MCF 10A (cell line): ENCODE measurements around the gene ACSS2. TPM values are rescaled to one million over a fixed set of nuclear protein-coding genes. Genes with fewer than 3 reads are reported as not detected.

Experiments used
- BruUV-seq: library from RNA; stranded (reverse); fragments of 400-500 nt; replicated peaks from 2 replicates; lab custom pipeline; 2021; lab: Mats Ljungman, UMichigan
- CTCF ChIA-PET: fragments of 300-600 bp; sonication (Branson Sonifier 250); formaldehyde crosslinking; extraction: SDS; loops from one replicate; lab custom pipeline; 2021; ENCODE audit warnings: antibody characterized with exemption, inconsistent platforms; lab: Yijun Ruan, JAX
- POLR2A ChIA-PET: fragments of 300-600, 350-650 bp; sonication (Branson Sonifier 250); formaldehyde crosslinking; extraction: SDS; loops from one replicate; lab custom pipeline; 2020; ENCODE audit warnings: antibody characterized with exemption, inconsistent platforms; lab: Yijun Ruan, JAX
- DNase-seq: peaks from one replicate; pipeline ENCODE4 v3.0.0-alpha.2; 2018; ENCODE audit not compliant: unreplicated experiment
- H3K27ac Mint-ChIP-seq: one replicate; pipeline ENCODE4 v1.8.0; 2022; ENCODE audit warnings: mild to moderate bottlenecking, low read depth, mixed read lengths; ENCODE audit not compliant: unreplicated experiment
- H3K27me3 Mint-ChIP-seq: one replicate; pipeline ENCODE4 v1.8.0; 2022; ENCODE audit warnings: mixed read lengths; ENCODE audit not compliant: insufficient read depth, unreplicated experiment
- H3K36me3 Mint-ChIP-seq: one replicate; pipeline ENCODE4 v1.8.0; 2022; ENCODE audit warnings: mild to moderate bottlenecking, moderate library complexity, mixed read lengths; ENCODE audit not compliant: insufficient read depth, unreplicated experiment
- H3K4me1 Mint-ChIP-seq: one replicate; pipeline ENCODE4 v1.8.0; 2022; ENCODE audit warnings: mixed read lengths; ENCODE audit not compliant: insufficient read depth, unreplicated experiment
- H3K4me3 Mint-ChIP-seq: one replicate; pipeline ENCODE4 v1.8.0; 2022; ENCODE audit warnings: mild to moderate bottlenecking, moderate library complexity, mixed read lengths; ENCODE audit not compliant: unreplicated experiment
- H3K9me3 Mint-ChIP-seq: one replicate; pipeline ENCODE4 v1.8.0; 2022; ENCODE audit warnings: mixed read lengths; ENCODE audit not compliant: unreplicated experiment
- CTCF ChIP-seq: fragments of 200-600 bp; IDR thresholded peaks from one replicate; pipeline ENCODE4 v1.8.0; 2022; ENCODE audit warnings: antibody characterized with exemption, mild to moderate bottlenecking; ENCODE audit not compliant: unreplicated experiment
- intact Hi-C: fragments of 100-400 bp; cut with micrococcal nuclease; formaldehyde crosslinking; loops from 2 replicates; pipeline ENCODE4 v1.14.1; 2022
- total RNA-seq: library from RNA; stranded (reverse); gene quantifications from 2 replicates; pipeline ENCODE4 v1.2.3, GENCODE V29; 2022

The ACSS2 gene
- total RNA-seq, 1 experiment from 2014 or later, result 42.0 TPM

DNA sequence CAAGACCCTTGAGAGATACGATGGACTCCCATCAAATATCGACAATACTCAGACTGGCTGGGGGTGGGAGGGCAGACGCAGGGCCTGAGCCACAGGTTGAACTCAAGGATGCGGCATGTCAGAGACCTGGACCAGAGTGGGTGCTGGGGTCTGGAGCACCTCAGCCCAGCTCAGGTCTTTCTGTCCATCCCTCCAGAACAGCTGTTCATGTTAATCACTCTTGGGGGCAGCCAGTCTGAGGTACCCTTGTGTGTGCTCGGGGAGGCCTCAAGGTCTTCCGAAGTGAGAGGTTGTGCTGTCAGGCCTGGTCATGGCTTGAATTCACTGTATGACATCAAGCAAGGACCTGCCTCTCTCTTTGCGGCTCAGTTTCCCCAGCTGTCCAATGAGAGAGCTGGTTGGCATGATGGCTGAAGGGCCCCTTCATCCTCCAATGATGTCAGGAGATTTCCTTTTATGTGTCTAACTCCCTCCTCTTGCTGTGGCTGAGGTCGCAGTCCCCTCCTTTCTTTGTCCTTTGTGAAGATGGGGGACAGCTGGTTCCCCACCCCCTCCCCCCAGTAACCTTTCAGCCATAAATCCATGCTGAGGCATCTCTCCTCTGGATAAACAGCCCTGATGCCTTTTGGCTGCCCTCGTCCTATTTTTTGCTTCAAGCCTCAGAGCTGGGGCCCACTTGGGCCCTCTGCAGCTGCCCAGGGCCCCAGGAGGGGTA, 94.6 kb downstream of the ACSS2 start:
- CTCF ChIA-PET, result interaction anchor here (0.6 to 0.9 kb wide), 5 partner anchors 13 to 237 kb away, joined by 3 to 4 read pairs (median 3); partner anchors contain the start of gene GGT7
- no TSS peak for BruUV-seq
- no peaks in the 10 kb centered on the region for H3K9me3 Mint-ChIP-seq

GRCh38 chr20:34971561-34972235, 95.3 kb downstream of the ACSS2 start:
- peaks cover 28% of the 10 kb centered on the region for H3K27me3 Mint-ChIP-seq
- no peak overlapping the region for H3K27ac Mint-ChIP-seq
- CTCF ChIA-PET, result interaction anchor here (0.6 to 1.0 kb wide), 4 partner anchors 49 to 236 kb away, joined by 3 to 4 read pairs (median 4); partner anchors contain the start of gene GGT7
- intact Hi-C loops, result no loop called here
- H3K9me3 Mint-ChIP-seq, result no peaks in the 10 kb centered on the region
- H3K4me3 Mint-ChIP-seq, result no peak overlapping the region
- POLR2A ChIA-PET, result interaction anchor here (0.6 kb wide), 1 partner anchor 27 kb away, joined by 4 read pairs; no protein-coding TSS in a partner anchor
- no peak for DNase-seq
- no peaks in the 10 kb centered on the region for H3K36me3 Mint-ChIP-seq
- H3K4me1 Mint-ChIP-seq, result no peaks in the 10 kb centered on the region
- no TSS peak for BruUV-seq
- TF ChIP-seq CTCF, result no peak

More for the DNA sequence above, 94.6 kb downstream of the ACSS2 start:
- intact Hi-C loops, result no loop called here
- no peak overlapping the region for H3K27ac Mint-ChIP-seq
- no peak overlapping the region for H3K4me3 Mint-ChIP-seq
- POLR2A ChIA-PET, result no interaction called here
- H3K36me3 Mint-ChIP-seq, result no peaks in the 10 kb centered on the region
- H3K27me3 Mint-ChIP-seq, result peaks cover 25% of the 10 kb centered on the region
- no peak for DNase-seq
- no peaks in the 10 kb centered on the region for H3K4me1 Mint-ChIP-seq
- TF ChIP-seq CTCF, result no peak

DNA sequence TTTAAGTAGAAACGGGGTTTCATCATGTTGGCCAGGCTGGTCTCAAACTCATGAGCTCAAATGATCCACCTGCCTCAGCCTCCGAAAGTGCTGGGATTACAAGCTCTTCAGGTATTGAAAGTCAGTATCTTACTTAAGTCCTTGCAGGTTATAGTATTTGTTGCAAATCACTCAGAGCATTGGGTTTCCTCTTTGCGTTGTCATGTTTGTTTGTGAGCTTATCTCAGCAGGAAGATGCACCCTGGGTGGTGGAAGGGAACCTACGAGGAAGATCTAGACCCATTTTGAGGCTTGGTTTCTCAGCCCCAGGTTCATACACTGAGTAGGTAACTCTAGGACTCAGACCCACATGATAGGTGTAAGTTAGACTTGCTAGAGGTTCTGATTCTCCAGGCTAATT, 97.8 kb downstream of the ACSS2 start:
- Mint-ChIP-seq H3K4me3 (no peak overlapping the region), H3K9me3 (no peaks in the 10 kb centered on the region), H3K4me1 (no peaks in the 10 kb centered on the region), H3K27ac (no peak overlapping the region), H3K36me3 (no peaks in the 10 kb centered on the region), H3K27me3 (peaks cover 36% of the 10 kb centered on the region)
- DNase-seq, result no peak
- TF ChIP-seq CTCF, result no peak
- BruUV-seq, result no TSS peak
- intact Hi-C loops, result no loop called here
- ChIA-PET POLR2A (interaction anchor here (1.0 to 1.4 kb wide), 3 partner anchors 18 to 193 kb away, joined by 3 to 5 read pairs (median 4); no protein-coding TSS in a partner anchor), CTCF (interaction anchor here (0.6 to 0.7 kb wide), 3 partner anchors 97 to 701 kb away, joined by 3 read pairs; no protein-coding TSS in a partner anchor)

DNA sequence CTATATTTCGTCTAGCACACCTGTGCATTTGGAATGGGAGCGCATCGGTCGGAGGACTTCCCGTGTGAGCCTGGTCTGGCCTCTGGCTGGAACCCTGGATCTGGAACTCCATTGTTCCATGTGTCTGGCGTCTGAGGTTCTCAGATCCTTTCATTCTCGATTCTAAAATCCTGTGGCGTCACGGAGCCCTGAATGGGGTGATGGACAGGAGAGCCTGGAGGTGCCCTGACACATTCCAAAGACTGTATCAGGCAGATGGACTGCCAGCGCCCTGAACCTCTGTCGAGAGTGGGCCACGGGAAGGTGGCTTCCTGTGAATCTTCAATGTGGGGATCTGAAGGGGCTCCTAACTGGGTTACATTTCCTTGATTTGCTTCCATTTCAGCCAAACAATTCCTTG, 99.9 kb downstream of the ACSS2 start:
- Mint-ChIP-seq H3K27me3 (peaks cover 36% of the 10 kb centered on the region), H3K27ac (no peak overlapping the region), H3K4me1 (no peaks in the 10 kb centered on the region), H3K36me3 (peaks cover 6% of the 10 kb centered on the region), H3K4me3 (no peak overlapping the region), H3K9me3 (no peaks in the 10 kb centered on the region)
- ChIA-PET CTCF (no interaction called here), POLR2A (interaction anchor here (1.0 to 1.5 kb wide), 2 partner anchors 11 to 108 kb away, joined by 3 to 4 read pairs; no protein-coding TSS in a partner anchor)
- BruUV-seq, result no TSS peak
- no peak for DNase-seq
- TF ChIP-seq CTCF, result no peak
- intact Hi-C loops, result no loop called here
